Activated T-cell treated with anti-CD3 and anti-CD28 coated beads, Interleukin-2, amount 50 U/mL, for 24 hours (primary cell): Measurements from ENCODE around the gene NEDD8.

Experiments
- DNase-seq: peaks from one replicate; pipeline ENCODE4 v3.0.0-alpha.2; 2020
- H3K27ac Mint-ChIP-seq: 2 replicates; pipeline ENCODE4 v1.8.0; 2020; ENCODE audit warnings: mild to moderate bottlenecking, mixed read lengths
- H3K27me3 Mint-ChIP-seq: 2 replicates; pipeline ENCODE4 v1.8.0; 2020; ENCODE audit warnings: mixed read lengths
- H3K36me3 Mint-ChIP-seq: 2 replicates; pipeline ENCODE4 v1.8.0; 2020; ENCODE audit warnings: low read depth, mixed read lengths
- H3K4me1 Mint-ChIP-seq: 2 replicates; pipeline ENCODE4 v1.8.0; 2020; ENCODE audit warnings: low read depth, mixed read lengths
- H3K4me3 Mint-ChIP-seq: 2 replicates; pipeline ENCODE4 v1.8.0; 2020; ENCODE audit warnings: mild to moderate bottlenecking, moderate library complexity, mixed read lengths
- H3K9me3 Mint-ChIP-seq: 2 replicates; pipeline ENCODE4 v1.8.0; 2020; ENCODE audit warnings: mixed read lengths

The NEDD8 gene

GRCh38 chr14:24258548-24259265, 26.5 kb upstream of the NEDD8 start:
- no peak for DNase-seq
- Mint-ChIP-seq H3K4me3 (no peak overlapping the region), H3K4me1 (no peaks in the 10 kb centered on the region), H3K27me3 (no peaks in the 10 kb centered on the region), H3K9me3 (no peaks in the 10 kb centered on the region), H3K27ac (no peak overlapping the region), H3K36me3 (peaks cover 36% of the 10 kb centered on the region)

- H3K27ac Mint-ChIP-seq: no peak overlapping the region
- no peak overlapping the region for H3K4me3 Mint-ChIP-seq
- H3K4me1 Mint-ChIP-seq: no peaks in the 10 kb centered on the region
- peaks cover 42% of the 10 kb centered on the region for H3K36me3 Mint-ChIP-seq
- no peak for DNase-seq
- no peaks in the 10 kb centered on the region for H3K9me3 Mint-ChIP-seq
- no peaks in the 10 kb centered on the region for H3K27me3 Mint-ChIP-seq
Measured at GRCh38 chr14:24258119-24258518, 26.0 kb upstream of the NEDD8 start.

GRCh38 chr14:24256960-24257359, 24.8 kb upstream of the NEDD8 start:
- Mint-ChIP-seq H3K9me3 (no peaks in the 10 kb centered on the region), H3K27ac (no peak overlapping the region), H3K36me3 (peaks cover 45% of the 10 kb centered on the region), H3K4me1 (no peaks in the 10 kb centered on the region), H3K4me3 (no peak overlapping the region), H3K27me3 (no peaks in the 10 kb centered on the region)
- DNase-seq: no peak

GRCh38 chr14:24255931-24256711, 24.0 kb upstream of the NEDD8 start:
- no peak for DNase-seq
- H3K9me3 Mint-ChIP-seq: no peaks in the 10 kb centered on the region
- no peak overlapping the region for H3K4me3 Mint-ChIP-seq
- peaks cover 45% of the 10 kb centered on the region for H3K36me3 Mint-ChIP-seq
- no peaks in the 10 kb centered on the region for H3K27me3 Mint-ChIP-seq
- H3K27ac Mint-ChIP-seq: no peak overlapping the region
- peaks cover 2% of the 10 kb centered on the region for H3K4me1 Mint-ChIP-seq

- H3K36me3 Mint-ChIP-seq: peaks cover 45% of the 10 kb centered on the region
- no peak for DNase-seq
- no peaks in the 10 kb centered on the region for H3K9me3 Mint-ChIP-seq
- peaks cover 5% of the 10 kb centered on the region for H3K4me1 Mint-ChIP-seq
- H3K27ac Mint-ChIP-seq: no peak overlapping the region
- no peaks in the 10 kb centered on the region for H3K27me3 Mint-ChIP-seq
- no peak overlapping the region for H3K4me3 Mint-ChIP-seq
Measured at GRCh38 chr14:24255438-24255837, 23.3 kb upstream of the NEDD8 start.

GRCh38 chr14:24254630-24255392, 22.6 kb upstream of the NEDD8 start:
- no peak overlapping the region for H3K27ac Mint-ChIP-seq
- peaks cover 43% of the 10 kb centered on the region for H3K36me3 Mint-ChIP-seq
- H3K4me1 Mint-ChIP-seq: peaks cover 11% of the 10 kb centered on the region
- H3K4me3 Mint-ChIP-seq: no peak overlapping the region
- H3K9me3 Mint-ChIP-seq: no peaks in the 10 kb centered on the region
- no peaks in the 10 kb centered on the region for H3K27me3 Mint-ChIP-seq
- no peak for DNase-seq

- H3K27ac Mint-ChIP-seq: no peak overlapping the region
- H3K36me3 Mint-ChIP-seq: peaks cover 42% of the 10 kb centered on the region
- no peaks in the 10 kb centered on the region for H3K27me3 Mint-ChIP-seq
- H3K9me3 Mint-ChIP-seq: no peaks in the 10 kb centered on the region
- DNase-seq: no peak
- no peak overlapping the region for H3K4me3 Mint-ChIP-seq
- peaks cover 17% of the 10 kb centered on the region for H3K4me1 Mint-ChIP-seq
Measured at GRCh38 chr14:24253936-24254335, 21.8 kb upstream of the NEDD8 start.

- Mint-ChIP-seq H3K27ac (no peak overlapping the region), H3K9me3 (no peaks in the 10 kb centered on the region)
Measured at GRCh38 chr14:24252289-24253124, 20.3 kb upstream of the NEDD8 start.

GRCh38 chr14:24251880-24252288, 19.7 kb upstream of the NEDD8 start:
- H3K27me3 Mint-ChIP-seq: no peaks in the 10 kb centered on the region
- peaks cover 29% of the 10 kb centered on the region for H3K4me1 Mint-ChIP-seq
- peaks cover 38% of the 10 kb centered on the region for H3K36me3 Mint-ChIP-seq
- DNase-seq: no peak
- no peaks in the 10 kb centered on the region for H3K9me3 Mint-ChIP-seq
- no peak overlapping the region for H3K4me3 Mint-ChIP-seq
- no peak overlapping the region for H3K27ac Mint-ChIP-seq

More at GRCh38 chr14:24252289-24253124, 20.3 kb upstream of the NEDD8 start:
- Mint-ChIP-seq H3K27me3 (no peaks in the 10 kb centered on the region), H3K36me3 (peaks cover 41% of the 10 kb centered on the region), H3K4me3 (no peak overlapping the region), H3K4me1 (peaks cover 25% of the 10 kb centered on the region)
- no peak for DNase-seq

GRCh38 chr14:24250354-24250753, 18.2 kb upstream of the NEDD8 start:
- no peak for DNase-seq
- Mint-ChIP-seq H3K4me1 (peaks cover 32% of the 10 kb centered on the region), H3K27ac (peak overlapping the region; percentile 1), H3K36me3 (peaks cover 28% of the 10 kb centered on the region), H3K27me3 (no peaks in the 10 kb centered on the region), H3K9me3 (no peaks in the 10 kb centered on the region), H3K4me3 (no peak overlapping the region)

- no peaks in the 10 kb centered on the region for H3K9me3 Mint-ChIP-seq
- no peak for DNase-seq
- H3K4me3 Mint-ChIP-seq: no peak overlapping the region
- H3K27ac Mint-ChIP-seq: no peak overlapping the region
- H3K4me1 Mint-ChIP-seq: peaks cover 36% of the 10 kb centered on the region
- H3K36me3 Mint-ChIP-seq: peaks cover 19% of the 10 kb centered on the region
- no peaks in the 10 kb centered on the region for H3K27me3 Mint-ChIP-seq
Measured at GRCh38 chr14:24249230-24250021, 17.3 kb upstream of the NEDD8 start.

- H3K4me3 Mint-ChIP-seq: peak overlapping the region; percentile 24
- peak overlapping the region; percentile 81 for H3K27ac Mint-ChIP-seq
- no peak for DNase-seq
- peaks cover 5% of the 10 kb centered on the region for H3K36me3 Mint-ChIP-seq
- H3K4me1 Mint-ChIP-seq: peaks cover 49% of the 10 kb centered on the region
- no peaks in the 10 kb centered on the region for H3K9me3 Mint-ChIP-seq
- no peaks in the 10 kb centered on the region for H3K27me3 Mint-ChIP-seq
Measured at GRCh38 chr14:24247422-24247821, 15.3 kb upstream of the NEDD8 start.

GRCh38 chr14:24246765-24247212, 14.6 kb upstream of the NEDD8 start:
- Mint-ChIP-seq H3K36me3 (peaks cover 11% of the 10 kb centered on the region), H3K4me1 (peaks cover 51% of the 10 kb centered on the region), H3K4me3 (peak overlapping the region; percentile 56), H3K27me3 (no peaks in the 10 kb centered on the region), H3K9me3 (no peaks in the 10 kb centered on the region), H3K27ac (peak overlapping the region; percentile 92)
- peak; percentile 50 for DNase-seq
